Stimulated activated CD8-positive, alpha-beta memory T cell treated with anti-CD3 and anti-CD28 coated beads, Interleukin-4, amount 100 ng/mL, for 48 hours (primary cell): ENCODE results near the gene MYL7.
A peak's percentile ranks its signal among the peaks of the same experiment; 100 is the strongest.

Experiments used
- DNase-seq: peaks from one replicate; pipeline ENCODE4 v3.0.0-alpha.2; 2020

MYL7 gene

GRCh38 chr7:44110719-44111635 lies 30.2 kb downstream of the MYL7 start:
- no peak for DNase-seq

- DNase-seq, result no peak
These were observed 31.1 kb downstream of the MYL7 start for GRCh38 chr7:44109991-44110390.

- DNase-seq, result no peak
These were observed 32.1 kb downstream of the MYL7 start for GRCh38 chr7:44108768-44109750.

- no peak for DNase-seq
These were observed 33.0 kb downstream of the MYL7 start for GRCh38 chr7:44107961-44108767.

- DNase-seq, result no peak
These were observed 33.8 kb downstream of the MYL7 start for GRCh38 chr7:44107116-44107960.

- DNase-seq, result no peak
These were observed 34.6 kb downstream of the MYL7 start for GRCh38 chr7:44106311-44107065.

- no peak for DNase-seq
These were observed 35.3 kb downstream of the MYL7 start for GRCh38 chr7:44105832-44106231.

- no peak for DNase-seq
These were observed 36.0 kb downstream of the MYL7 start for GRCh38 chr7:44104860-44105771.

- DNase-seq, result peak; percentile 52
These were observed 36.9 kb downstream of the MYL7 start, which contains the start of gene AEBP1 for GRCh38 chr7:44103923-44104859. TSS of gene AEBP1 (plus strand) at chr7:44104345. CDS start at chr7:44104666, 321 bp downstream.

- no peak for DNase-seq
These were observed 37.6 kb downstream of the MYL7 start for GRCh38 chr7:44103566-44103922.

- DNase-seq, result no peak
These were observed 38.1 kb downstream of the MYL7 start for GRCh38 chr7:44102846-44103565.

- no peak for DNase-seq
These were observed 38.9 kb downstream of the MYL7 start for GRCh38 chr7:44101966-44102845.

GRCh38 chr7:44101303-44101965 lies 39.7 kb downstream of the MYL7 start:
- DNase-seq, result no peak

GRCh38 chr7:44100458-44101302 lies 40.5 kb downstream of the MYL7 start:
- DNase-seq, result no peak

GRCh38 chr7:44099669-44100068 lies 41.5 kb downstream of the MYL7 start:
- DNase-seq, result no peak
